Hematopoietic multipotent progenitor cell (in vitro differentiated cells): ENCODE data around the gene ANKRD18A. TPM values are rescaled to one million over a fixed set of nuclear protein-coding genes. Genes with fewer than 3 reads are reported as not detected.
"Not testable (repeated sequence)": the region's sequence is repeated elsewhere in the genome, so short reads cannot be mapped to it uniquely, and the experiment has no call there.

ENCODE experiments used
- DNase-seq, 3 donors: peaks; one replicate each; pipeline ENCODE4 v3.0.0-alpha.2; 2011 to 2015; ENCODE audit warnings: low read depth in 2 of 3, low spot score in 2 of 3
- small RNA-seq: library from RNA; depleted of rRNA; stranded (forward); fragments of <200 nt; gene quantifications from one replicate; pipeline ENCODE3, GENCODE V24; 2012
- total RNA-seq: library from RNA; depleted of rRNA; stranded (reverse); fragments of >200 nt; gene quantifications from one replicate; pipeline ENCODE4 v1.2.3, GENCODE V29; 2012

Gene ANKRD18A
- total RNA-seq, 1 donor = not detected

- DNase-seq = not testable (repeated sequence)
Measured at GRCh38 chr9:38546497-38547163, 73.8 kb downstream of the ANKRD18A start.

GRCh38 chr9:38540535-38540934 is 79.9 kb downstream of the ANKRD18A start:
- not testable (repeated sequence) for DNase-seq

- DNase-seq = no peak
Measured at GRCh38 chr9:38529317-38529716, 91.1 kb downstream of the ANKRD18A start.

- no peak for DNase-seq
Measured at GRCh38 chr9:38527503-38527902, 92.9 kb downstream of the ANKRD18A start.

- no peak for DNase-seq
Measured at GRCh38 chr9:38526591-38526990, 93.8 kb downstream of the ANKRD18A start.

- no peak for DNase-seq
Measured at GRCh38 chr9:38523121-38523520, 97.3 kb downstream of the ANKRD18A start.

- no peak for DNase-seq
Measured at GRCh38 chr9:38521762-38522161, 98.6 kb downstream of the ANKRD18A start.

Small RNA genes within 50 kb of the gene (small RNA-seq; reads per million reads assigned to genes)
- gene AL390726.1 (not detected), gene AL390726.2 (not detected), gene AL390726.3 (not detected), gene AL390726.4 (not detected), gene AL390726.5 (not detected)

Other genes starting within 250 kb of the ANKRD18A start
- gene ALDH1B1, start 227.9 kb downstream of the ANKRD18A start, total RNA-seq = 15.9 TPM
- gene IGFBPL1, start 196.1 kb downstream of the ANKRD18A start, total RNA-seq = under 0.01 TPM
- not detected for gene FAM240B, start 99.5 kb upstream of the ANKRD18A start, total RNA-seq